Skeletal muscle cell (primary cell): ENCODE measurements around the gene ASGR2.
"Not testable (repeated sequence)": the region's sequence is repeated elsewhere in the genome, so short reads cannot be mapped to it uniquely, and the experiment has no call there.

ENCODE experiments used
- DNase-seq: peaks from one replicate; pipeline ENCODE4 v3.0.0-alpha.2; 2010; ENCODE audit warnings: low read depth
- H3K4me3 ChIP-seq: 2 replicates; pipeline ENCODE4 v1.5.1; 2011; ENCODE audit warnings: low read depth, mild to moderate bottlenecking, control low read depth, low read length, moderate library complexity

ASGR2 gene

GRCh38 chr17:7128160-7128559 is 13.5 kb upstream of the ASGR2 start:
- DNase-seq: no peak
- no peak overlapping the region for H3K4me3 ChIP-seq

- H3K4me3 ChIP-seq, DNase-seq: not testable (repeated sequence)
Measured at GRCh38 chr17:7127501-7127900, 12.9 kb upstream of the ASGR2 start.

GRCh38 chr17:7126386-7126785 is 11.8 kb upstream of the ASGR2 start:
- not testable (repeated sequence) for H3K4me3 ChIP-seq, DNase-seq

GRCh38 chr17:7124923-7125322 is 10.3 kb upstream of the ASGR2 start:
- no peak overlapping the region for H3K4me3 ChIP-seq
- no peak for DNase-seq

GRCh38 chr17:7123844-7124243 is 9.2 kb upstream of the ASGR2 start:
- no peak for DNase-seq
- no peak overlapping the region for H3K4me3 ChIP-seq

- DNase-seq: peak; percentile 13
- H3K4me3 ChIP-seq: no peak overlapping the region
Measured at GRCh38 chr17:7122381-7122780, 7.8 kb upstream of the ASGR2 start.

GRCh38 chr17:7120635-7121034 is 6.0 kb upstream of the ASGR2 start:
- H3K4me3 ChIP-seq, DNase-seq: not testable (repeated sequence)

- no peak overlapping the region for H3K4me3 ChIP-seq
- no peak for DNase-seq
Measured at GRCh38 chr17:7120123-7120522, 5.5 kb upstream of the ASGR2 start.

- no peak for DNase-seq
- H3K4me3 ChIP-seq: no peak overlapping the region
Measured at GRCh38 chr17:7119314-7119713, 4.7 kb upstream of the ASGR2 start.

GRCh38 chr17:7114875-7115614 is 423 bp upstream of the ASGR2 start:
- H3K4me3 ChIP-seq: no peak overlapping the region
- DNase-seq: no peak

- H3K4me3 ChIP-seq: no peak overlapping the region
- DNase-seq: no peak
Measured at GRCh38 chr17:7113273-7114071, 1.1 kb downstream of the ASGR2 start.

- no peak overlapping the region for H3K4me3 ChIP-seq
- DNase-seq: no peak
Measured at GRCh38 chr17:7112510-7113108, 2.0 kb downstream of the ASGR2 start.

GRCh38 chr17:7111784-7112509 is 2.7 kb downstream of the ASGR2 start:
- no peak for DNase-seq
- no peak overlapping the region for H3K4me3 ChIP-seq

- no peak for DNase-seq
Measured at GRCh38 chr17:7110617-7111306, 3.9 kb downstream of the ASGR2 start.

GRCh38 chr17:7109461-7110322 is 4.9 kb downstream of the ASGR2 start:
- no peak overlapping the region for H3K4me3 ChIP-seq
- DNase-seq: no peak

More at GRCh38 chr17:7110617-7111306, 3.9 kb downstream of the ASGR2 start:
- H3K4me3 ChIP-seq: no peak overlapping the region

- DNase-seq: no peak
- H3K4me3 ChIP-seq: no peak overlapping the region
Measured at GRCh38 chr17:7108981-7109380, 5.6 kb downstream of the ASGR2 start.

GRCh38 chr17:7108560-7108925 is 6.1 kb downstream of the ASGR2 start:
- no peak for DNase-seq
- no peak overlapping the region for H3K4me3 ChIP-seq

- H3K4me3 ChIP-seq: no peak overlapping the region
- DNase-seq: no peak
Measured at GRCh38 chr17:7107795-7108559, 6.6 kb downstream of the ASGR2 start.
